SU-DHL-6 (cell line): ENCODE data around the gene TNPO1.

ENCODE experiments used
- CTCF ChIP-seq: fragments of 200-600 bp; sonication (generic); IDR thresholded peaks from one replicate; pipeline ENCODE4 v1.5.1; 2017; ENCODE audit warnings: antibody characterized with exemption, mild to moderate bottlenecking, low read length, moderate library complexity; ENCODE audit not compliant: insufficient read depth, poor library complexity, severe bottlenecking
- EZH2phosphoT487 ChIP-seq: fragments of 200-600 bp; sonication (generic), shearing (Covaris generic); conservative IDR thresholded peaks from 2 replicates; pipeline ENCODE4 v1.6.1; 2018; ENCODE audit warnings: mild to moderate bottlenecking, antibody characterized with exemption, low read length, moderate library complexity, mixed read lengths

- TF ChIP-seq CTCF: no peak
- no peak for TF ChIP-seq EZH2phosphoT487
These were observed 137.9 kb downstream of the TNPO1 start for GRCh38 chr5:72954389-72954788.
